Naive B cell (primary cell): ENCODE data around the gene DNAH3. TPM values are rescaled to one million over a fixed set of nuclear protein-coding genes. Genes with fewer than 3 reads are reported as not detected.
"Not testable (repeated sequence)": the region's sequence is repeated elsewhere in the genome, so short reads cannot be mapped to it uniquely, and the experiment has no call there.

ENCODE experiments used
- ATAC-seq, 2 donors: fragments of 150-1000 bp; cut with Tn5 transposase; 2 replicates each; pipeline ENCODE4 v1.10.0; 2021; ENCODE audit warnings: low read depth in 2 of 2, mild to moderate bottlenecking in 2 of 2, moderate library complexity in 2 of 2
- DNase-seq: peaks from one replicate; pipeline ENCODE4 v3.0.0; 2022
- H3K27ac Mint-ChIP-seq, 6 donors: one replicate each; pipeline ENCODE4 v1.8.0; 2020 to 2022; ENCODE audit warnings: mild to moderate bottlenecking in 6 of 6, mixed read lengths in 6 of 6, moderate library complexity in 5 of 6, inconsistent platforms in 2 of 6
- H3K27me3 Mint-ChIP-seq, 3 donors: one replicate each; pipeline ENCODE4 v1.8.0; 2021 to 2022; ENCODE audit warnings: mixed read lengths in 3 of 3, mild to moderate bottlenecking in 1 of 3
- H3K36me3 Mint-ChIP-seq, 2 donors: one replicate each; pipeline ENCODE4 v1.8.0; 2020 to 2022; ENCODE audit warnings: mixed read lengths in 2 of 2, inconsistent platforms in 1 of 2, mild to moderate bottlenecking in 1 of 2
- H3K4me1 Mint-ChIP-seq, 3 donors: one replicate each; pipeline ENCODE4 v1.8.0; 2020 to 2022; ENCODE audit warnings: mixed read lengths in 3 of 3, inconsistent platforms in 1 of 3, mild to moderate bottlenecking in 1 of 3, moderate library complexity in 1 of 3
- H3K4me3 Mint-ChIP-seq, 8 donors: one replicate each; pipeline ENCODE4 v1.8.0; 2020 to 2022; ENCODE audit warnings: mild to moderate bottlenecking in 8 of 8, mixed read lengths in 8 of 8, moderate library complexity in 8 of 8, inconsistent platforms in 2 of 8
- H3K9me3 Mint-ChIP-seq, 7 donors: one replicate each; pipeline ENCODE4 v1.8.0; 2020 to 2022; ENCODE audit warnings: mixed read lengths in 7 of 7, mild to moderate bottlenecking in 5 of 7, inconsistent platforms in 2 of 7, moderate library complexity in 1 of 7
- polyA plus RNA-seq, 6 donors: library from polyadenylated mRNA; unstranded; fragments of 300-500 nt; fragmentation: Illumina TruSeq; gene quantifications; one replicate each; pipeline ENCODE4 v1.2.3, GENCODE V29; 2021; ENCODE audit warnings: low read depth in 6 of 6

The DNAH3 gene, protein sequence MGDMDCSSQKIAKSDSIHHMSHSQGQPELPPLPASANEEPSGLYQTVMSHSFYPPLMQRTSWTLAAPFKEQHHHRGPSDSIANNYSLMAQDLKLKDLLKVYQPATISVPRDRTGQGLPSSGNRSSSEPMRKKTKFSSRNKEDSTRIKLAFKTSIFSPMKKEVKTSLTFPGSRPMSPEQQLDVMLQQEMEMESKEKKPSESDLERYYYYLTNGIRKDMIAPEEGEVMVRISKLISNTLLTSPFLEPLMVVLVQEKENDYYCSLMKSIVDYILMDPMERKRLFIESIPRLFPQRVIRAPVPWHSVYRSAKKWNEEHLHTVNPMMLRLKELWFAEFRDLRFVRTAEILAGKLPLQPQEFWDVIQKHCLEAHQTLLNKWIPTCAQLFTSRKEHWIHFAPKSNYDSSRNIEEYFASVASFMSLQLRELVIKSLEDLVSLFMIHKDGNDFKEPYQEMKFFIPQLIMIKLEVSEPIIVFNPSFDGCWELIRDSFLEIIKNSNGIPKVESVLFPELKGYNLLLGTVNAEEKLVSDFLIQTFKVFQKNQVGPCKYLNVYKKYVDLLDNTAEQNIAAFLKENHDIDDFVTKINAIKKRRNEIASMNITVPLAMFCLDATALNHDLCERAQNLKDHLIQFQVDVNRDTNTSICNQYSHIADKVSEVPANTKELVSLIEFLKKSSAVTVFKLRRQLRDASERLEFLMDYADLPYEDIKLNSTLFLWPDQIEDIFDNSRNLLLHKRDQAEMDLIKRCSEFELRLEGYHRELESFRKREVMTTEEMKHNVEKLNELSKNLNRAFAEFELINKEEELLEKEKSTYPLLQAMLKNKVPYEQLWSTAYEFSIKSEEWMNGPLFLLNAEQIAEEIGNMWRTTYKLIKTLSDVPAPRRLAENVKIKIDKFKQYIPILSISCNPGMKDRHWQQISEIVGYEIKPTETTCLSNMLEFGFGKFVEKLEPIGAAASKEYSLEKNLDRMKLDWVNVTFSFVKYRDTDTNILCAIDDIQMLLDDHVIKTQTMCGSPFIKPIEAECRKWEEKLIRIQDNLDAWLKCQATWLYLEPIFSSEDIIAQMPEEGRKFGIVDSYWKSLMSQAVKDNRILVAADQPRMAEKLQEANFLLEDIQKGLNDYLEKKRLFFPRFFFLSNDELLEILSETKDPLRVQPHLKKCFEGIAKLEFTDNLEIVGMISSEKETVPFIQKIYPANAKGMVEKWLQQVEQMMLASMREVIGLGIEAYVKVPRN (N-terminal part only)
- not detected for polyA plus RNA-seq

DNA sequence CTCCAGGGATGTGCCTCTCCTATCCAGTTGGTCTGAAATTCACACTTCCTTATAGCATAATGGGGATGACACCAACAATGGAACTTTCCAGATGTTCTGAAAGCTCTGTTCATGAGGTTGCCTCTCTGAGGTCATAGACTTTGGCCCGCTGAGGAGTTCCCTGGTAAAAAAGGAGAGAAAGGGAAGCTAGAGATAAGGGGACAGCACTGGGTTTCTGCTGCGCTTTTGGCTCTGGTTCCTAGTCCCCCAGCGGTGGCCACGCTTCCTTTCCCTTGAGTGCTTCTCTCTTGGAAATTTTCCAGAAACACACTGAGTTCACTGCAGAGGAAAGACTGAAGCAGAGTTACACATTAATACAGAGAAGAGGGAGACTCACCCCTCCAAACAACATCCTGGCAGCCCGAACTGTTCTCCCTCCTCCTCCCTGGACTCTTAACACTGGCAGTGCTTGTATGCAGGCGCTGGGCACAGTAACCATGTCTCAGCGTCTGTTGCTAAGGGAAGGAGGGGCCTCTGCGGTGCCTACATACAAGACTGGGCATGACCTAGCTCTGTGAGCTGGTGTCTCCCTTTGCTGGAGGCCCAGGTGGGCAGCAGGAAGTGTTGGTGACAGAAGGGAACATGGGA is at the start of gene DNAH3:
Gene DNAH3 (minus strand): TSS at position 472 of the 627 bp plus-strand sequence. CDS start 527 bp downstream, outside the sequence.
- H3K27me3 Mint-ChIP-seq: peaks cover 34 to 49% (median 34%) of the 10 kb centered on the region in 3 donors
- H3K27ac Mint-ChIP-seq: no peak within 1 kb of the TSS
- no peak for ATAC-seq
- H3K4me3 Mint-ChIP-seq: no peak within 1 kb of the TSS
- no peaks in the 10 kb centered on the region for H3K4me1 Mint-ChIP-seq
- H3K9me3 Mint-ChIP-seq: no peaks in the 10 kb centered on the region
- H3K36me3 Mint-ChIP-seq: no peaks in the 10 kb centered on the region
- no peak for DNase-seq

DNA sequence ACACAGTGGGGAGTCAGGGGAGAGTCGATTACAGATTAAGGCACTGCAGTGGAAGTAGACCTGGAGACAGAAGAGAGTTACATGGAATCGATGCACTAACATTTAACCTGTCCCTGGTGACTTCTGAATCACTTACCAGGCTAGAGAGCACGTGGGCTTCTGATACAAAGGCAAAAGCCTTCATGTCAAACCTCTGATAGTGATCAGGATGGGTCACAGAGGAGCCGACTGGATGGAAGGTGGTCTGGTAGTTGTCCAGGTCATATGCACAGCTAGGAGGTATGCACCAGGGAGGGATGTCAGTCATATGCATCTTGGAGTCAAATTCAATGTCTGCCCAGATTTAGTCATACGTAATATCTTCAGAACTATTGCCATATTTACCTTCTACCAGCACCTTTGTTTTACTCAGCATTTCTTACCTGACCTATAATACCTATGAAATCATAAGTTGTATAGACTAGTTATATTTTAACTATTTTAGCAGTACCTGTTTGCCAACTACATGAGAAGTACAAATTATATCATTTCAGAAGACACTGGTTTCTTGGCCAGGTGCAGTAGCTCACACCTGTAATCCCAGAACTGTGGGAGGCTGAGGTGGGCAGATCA is 49.1 kb upstream of the DNAH3 start:
- Mint-ChIP-seq H3K4me3 (no peak overlapping the region), H3K9me3 (no peaks in the 10 kb centered on the region)
- no peak for ATAC-seq

DNA sequence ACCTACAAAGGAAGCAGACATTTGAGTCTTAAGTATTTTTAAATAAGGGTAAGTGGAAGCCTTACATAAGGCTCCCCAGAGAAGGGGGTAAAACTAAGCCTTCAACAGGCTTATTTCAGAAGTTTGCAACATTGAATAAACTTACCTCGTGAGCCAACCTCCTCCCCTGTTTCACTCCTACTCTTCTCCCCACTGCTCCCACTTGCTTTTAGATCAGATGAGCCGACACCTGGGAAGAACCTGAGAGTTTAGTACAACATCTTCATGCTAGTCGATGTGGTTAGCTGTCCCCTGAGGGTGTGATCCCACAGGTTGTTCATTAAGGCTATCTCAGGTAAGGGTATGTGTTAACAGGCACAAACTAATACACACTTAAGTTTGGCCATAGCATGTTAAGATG is 47.0 kb upstream of the DNAH3 start:
- Mint-ChIP-seq H3K9me3 (peaks cover 0 to 5% (median 0%) of the 10 kb centered on the region in 7 donors), H3K4me3 (no peak overlapping the region), H3K36me3 (no peaks in the 10 kb centered on the region), H3K27ac (no peak overlapping the region), H3K4me1 (peaks cover 7 to 22% (median 20%) of the 10 kb centered on the region in 3 donors), H3K27me3 (peaks cover 38 to 47% (median 39%) of the 10 kb centered on the region in 3 donors)
- ATAC-seq (no peak), DNase-seq (no peak)

More for the DNA sequence above, 49.1 kb upstream of the DNAH3 start:
- peaks cover 7 to 18% (median 16%) of the 10 kb centered on the region in 3 donors for H3K4me1 Mint-ChIP-seq
- no peak overlapping the region for H3K27ac Mint-ChIP-seq
- no peaks in the 10 kb centered on the region for H3K36me3 Mint-ChIP-seq
- H3K27me3 Mint-ChIP-seq: peaks cover 34 to 53% (median 38%) of the 10 kb centered on the region in 3 donors
- no peak for DNase-seq

DNA sequence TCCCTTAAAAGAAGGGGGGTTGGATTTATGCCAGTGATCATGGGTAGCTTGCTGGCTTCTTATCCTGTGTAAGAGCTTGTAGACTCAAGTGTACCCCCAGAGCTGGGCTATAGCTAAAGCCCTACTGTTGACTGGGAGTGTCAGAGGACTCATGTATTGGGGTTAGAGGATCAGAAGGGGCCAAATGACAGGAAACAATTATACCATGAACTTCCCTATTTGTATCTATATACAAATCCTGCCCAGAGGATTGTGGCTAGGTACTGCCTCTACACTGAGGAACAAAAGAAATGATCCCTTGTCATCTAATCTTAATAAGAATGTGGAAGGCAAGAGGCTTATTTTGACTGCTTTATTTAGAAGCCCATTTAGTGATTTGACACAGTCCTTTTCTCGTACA is 46.5 kb upstream of the DNAH3 start:
- H3K4me1 Mint-ChIP-seq: peaks cover 7 to 22% (median 20%) of the 10 kb centered on the region in 3 donors
- no peak overlapping the region for H3K4me3 Mint-ChIP-seq
- H3K36me3 Mint-ChIP-seq: no peaks in the 10 kb centered on the region
- ATAC-seq: peak; percentile 64 to 68
- H3K27me3 Mint-ChIP-seq: peaks cover 34 to 43% (median 36%) of the 10 kb centered on the region in 3 donors
- H3K27ac Mint-ChIP-seq: peak overlapping the region in 1 of 6 donors; percentile 16
- no peak for DNase-seq
- peaks cover 0 to 5% (median 0%) of the 10 kb centered on the region in 7 donors for H3K9me3 Mint-ChIP-seq

DNA sequence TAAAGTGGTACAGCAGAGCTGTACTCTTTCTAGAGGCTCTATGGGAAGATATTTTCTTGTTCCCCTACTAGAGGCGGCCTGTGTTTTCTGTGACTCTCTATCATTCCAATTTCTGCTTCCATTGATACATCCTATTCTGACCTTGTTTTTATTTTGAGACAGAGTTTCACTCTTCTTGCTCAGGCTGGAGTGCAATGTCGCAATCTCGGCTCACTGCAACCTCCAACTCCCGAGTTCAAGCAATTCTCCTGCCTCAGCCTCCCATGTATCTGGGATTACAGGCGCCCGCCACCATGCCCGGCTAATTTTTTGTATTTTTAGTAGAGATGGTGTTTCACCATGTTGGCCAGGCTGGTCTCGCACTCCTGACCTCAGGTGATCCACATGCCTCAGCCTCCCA is 44.7 kb upstream of the DNAH3 start:
- H3K36me3 Mint-ChIP-seq, DNase-seq, ATAC-seq, H3K9me3 Mint-ChIP-seq, H3K4me3 Mint-ChIP-seq: not testable (repeated sequence)
- H3K4me1 Mint-ChIP-seq: peaks cover 7 to 22% (median 20%) of the 10 kb centered on the region in 3 donors
- H3K27ac Mint-ChIP-seq: peak overlapping the region in 1 of 6 donors; percentile 56
- H3K27me3 Mint-ChIP-seq: peaks cover 21 to 25% (median 24%) of the 10 kb centered on the region in 3 donors

DNA sequence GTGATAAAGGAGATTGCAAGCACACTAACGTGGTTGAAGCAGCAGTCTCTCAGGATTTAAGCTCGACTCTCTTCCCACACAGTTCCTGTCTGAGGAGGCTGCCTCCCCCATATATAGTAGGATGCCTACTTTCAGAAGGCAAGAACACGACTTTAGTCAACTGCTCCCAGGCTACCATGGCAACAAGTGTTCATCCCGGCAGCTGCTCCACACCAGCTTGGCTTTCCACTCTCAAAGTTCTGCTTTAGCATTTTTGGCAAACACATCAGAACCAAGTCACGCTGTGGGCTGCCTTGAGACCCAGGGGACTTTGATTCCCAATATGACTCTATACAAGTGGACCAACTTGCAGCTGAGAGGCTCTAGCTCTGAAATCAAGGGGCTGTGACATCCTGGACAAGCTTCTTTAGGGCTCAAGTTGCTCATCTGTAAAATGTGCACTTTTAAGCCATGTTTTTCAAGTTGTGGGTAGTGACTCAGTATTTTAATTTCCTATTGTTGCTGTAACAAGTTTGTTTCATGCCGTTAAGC is 44.2 kb upstream of the DNAH3 start:
- Mint-ChIP-seq H3K27ac (peak overlapping the region in 1 of 6 donors; percentile 39), H3K9me3 (peaks cover 0 to 6% (median 0%) of the 10 kb centered on the region in 7 donors), H3K36me3 (no peaks in the 10 kb centered on the region), H3K4me3 (no peak overlapping the region), H3K27me3 (peaks cover 16 to 22% (median 21%) of the 10 kb centered on the region in 3 donors), H3K4me1 (peaks cover 7 to 22% (median 20%) of the 10 kb centered on the region in 3 donors)
- no peak for DNase-seq
- ATAC-seq: no peak

DNA sequence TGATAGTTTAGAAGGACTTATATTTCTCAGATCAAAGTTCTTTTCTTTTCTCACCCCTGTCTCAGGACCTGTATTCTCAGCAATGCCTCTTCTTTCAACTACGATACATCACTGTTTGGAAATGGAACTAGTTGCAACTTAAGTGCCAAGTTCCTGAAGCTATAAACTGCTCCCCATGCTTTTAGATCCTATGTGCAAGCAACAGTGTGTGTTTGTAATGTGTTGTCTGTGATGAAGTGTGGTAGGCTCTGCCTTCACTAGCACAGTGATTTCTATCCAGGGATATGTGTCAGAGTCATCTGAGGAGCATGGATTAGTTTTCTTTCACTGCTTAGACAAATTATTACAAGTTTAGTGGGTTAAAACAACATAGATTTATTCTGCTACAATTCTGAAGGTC is 42.3 kb upstream of the DNAH3 start:
- DNase-seq: no peak
- Mint-ChIP-seq H3K27ac (no peak overlapping the region), H3K27me3 (peaks cover 5 to 8% (median 7%) of the 10 kb centered on the region in 3 donors), H3K36me3 (no peaks in the 10 kb centered on the region), H3K4me1 (peaks cover 16 to 29% (median 24%) of the 10 kb centered on the region in 3 donors), H3K9me3 (peaks cover 0 to 6% (median 0%) of the 10 kb centered on the region in 7 donors), H3K4me3 (no peak overlapping the region)
- no peak for ATAC-seq

DNA sequence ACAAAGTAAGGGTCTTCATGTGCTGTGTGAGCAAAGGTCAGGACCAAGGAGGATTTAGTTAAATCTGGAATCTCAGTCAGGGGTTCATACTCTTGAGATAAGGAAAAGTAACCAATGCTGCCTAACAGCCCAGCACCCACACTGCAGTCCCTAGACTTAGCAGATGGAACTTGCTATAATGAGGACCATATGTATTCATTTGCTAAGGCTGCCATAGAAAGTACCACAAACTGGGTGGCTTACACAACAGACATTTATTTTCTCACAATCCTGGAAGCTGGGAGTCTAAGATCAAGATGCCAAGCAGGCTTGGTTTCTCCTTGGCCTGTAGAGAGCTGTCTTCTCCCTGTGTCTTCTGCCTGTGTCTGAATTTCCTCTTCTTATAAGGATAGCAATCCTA is 40.0 kb upstream of the DNAH3 start:
- no peak for DNase-seq
- no peaks in the 10 kb centered on the region for H3K36me3 Mint-ChIP-seq
- ATAC-seq: no peak
- peaks cover 0 to 10% (median 5%) of the 10 kb centered on the region in 7 donors for H3K9me3 Mint-ChIP-seq
- H3K27ac Mint-ChIP-seq: no peak overlapping the region
- peaks cover 11 to 20% (median 15%) of the 10 kb centered on the region in 3 donors for H3K4me1 Mint-ChIP-seq
- H3K27me3 Mint-ChIP-seq: peaks cover 0 to 7% (median 3%) of the 10 kb centered on the region in 3 donors
- H3K4me3 Mint-ChIP-seq: no peak overlapping the region

DNA sequence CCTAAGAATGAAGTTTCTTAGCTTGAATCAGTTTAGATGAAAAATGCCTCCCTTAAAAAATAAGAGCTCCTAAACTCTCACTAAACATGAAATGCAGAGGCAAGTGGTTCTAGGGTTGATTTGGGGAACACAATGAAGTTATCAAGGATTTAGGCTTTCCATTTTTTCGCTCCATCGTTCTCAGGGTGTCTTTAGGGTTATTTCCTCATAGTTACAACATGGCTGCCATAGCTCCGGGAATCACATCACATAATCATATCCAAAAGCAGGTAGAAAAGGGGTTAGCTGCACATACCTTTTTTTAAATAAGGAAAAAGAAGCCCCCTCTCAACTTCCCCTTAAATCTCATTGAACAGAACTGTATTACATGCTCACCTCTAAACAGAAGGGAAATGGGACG is 39.4 kb upstream of the DNAH3 start:
- no peak for ATAC-seq
- H3K4me3 Mint-ChIP-seq: no peak overlapping the region
- peaks cover 2% of the 10 kb centered on the region in 2 donors for H3K36me3 Mint-ChIP-seq
- no peak overlapping the region for H3K27ac Mint-ChIP-seq
- H3K4me1 Mint-ChIP-seq: peaks cover 12 to 15% (median 13%) of the 10 kb centered on the region in 3 donors
- no peak for DNase-seq
- peaks cover 0 to 6% (median 3%) of the 10 kb centered on the region in 3 donors for H3K27me3 Mint-ChIP-seq
- peaks cover 0 to 16% (median 8%) of the 10 kb centered on the region in 7 donors for H3K9me3 Mint-ChIP-seq

DNA sequence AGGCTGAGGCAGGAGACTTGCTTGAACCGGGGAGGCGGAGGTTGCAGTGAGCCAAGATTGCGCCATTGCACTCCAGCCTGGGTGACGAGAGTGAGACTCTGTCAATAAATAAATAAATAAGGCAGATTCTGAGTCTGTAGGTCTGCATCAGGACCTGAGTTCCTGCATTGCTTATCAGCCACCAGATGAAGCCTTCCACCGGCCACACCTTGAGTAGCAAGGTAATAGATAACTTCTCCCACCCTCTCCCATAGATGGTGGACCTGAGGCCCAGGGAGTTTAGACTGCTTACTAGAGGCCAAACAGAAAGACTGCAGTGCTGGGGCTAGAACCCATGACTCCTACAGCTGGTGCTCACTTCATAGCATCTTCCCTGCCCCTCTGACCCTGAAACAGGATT is 38.7 kb upstream of the DNAH3 start:
- DNase-seq: no peak
- ATAC-seq: no peak
- Mint-ChIP-seq H3K9me3 (peaks cover 4 to 23% (median 15%) of the 10 kb centered on the region in 7 donors), H3K27me3 (no peaks in the 10 kb centered on the region), H3K27ac (no peak overlapping the region), H3K4me3 (peak overlapping the region in 1 of 8 donors; percentile 89), H3K4me1 (peaks cover 13 to 19% (median 16%) of the 10 kb centered on the region in 3 donors), H3K36me3 (peaks cover 9% of the 10 kb centered on the region in 2 donors)

DNA sequence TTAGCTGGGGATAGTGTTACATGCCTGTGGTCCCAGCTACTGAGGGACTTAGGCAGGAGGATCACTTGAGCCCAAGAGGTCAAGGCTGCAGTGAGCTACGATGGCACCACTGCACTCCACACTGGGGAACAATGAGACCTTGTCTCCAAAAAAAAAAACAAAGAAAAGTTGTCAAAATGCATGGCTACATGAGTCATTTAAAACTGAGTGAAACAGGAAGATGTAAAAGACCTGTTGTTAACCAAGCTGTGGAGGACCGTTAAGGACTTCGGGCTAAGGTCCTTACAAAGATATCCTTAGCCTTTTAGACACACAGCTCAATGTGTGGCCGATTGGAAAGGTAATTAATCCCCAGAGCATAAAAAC is 35.7 kb upstream of the DNAH3 start:
- no peaks in the 10 kb centered on the region for H3K27me3 Mint-ChIP-seq
- ATAC-seq: no peak
- H3K4me3 Mint-ChIP-seq: no peak overlapping the region
- no peak for DNase-seq
- H3K9me3 Mint-ChIP-seq: peaks cover 11 to 32% (median 16%) of the 10 kb centered on the region in 7 donors
- no peak overlapping the region for H3K27ac Mint-ChIP-seq
- H3K4me1 Mint-ChIP-seq: peaks cover 14 to 21% (median 17%) of the 10 kb centered on the region in 3 donors
- H3K36me3 Mint-ChIP-seq: peaks cover 18 to 24% of the 10 kb centered on the region in 2 donors
